Activated T-helper 2 cell treated with anti-CD3 and anti-CD28 coated beads, Interferon-gamma antibody, Interleukin-2, Interleukin-4, amounts not matched to agents 10 μg/mL and 5 μg/mL and 100 μg/mL, durations not matched to agents 14 hours and 24 hours and 36 hours (primary cell): ENCODE data around the gene PTPRN2. TPM values are rescaled to one million over a fixed set of nuclear protein-coding genes. Genes with fewer than 3 reads are reported as not detected.

Experiments
- DNase-seq: peaks from one replicate; pipeline ENCODE4 v3.0.0; 2021; ENCODE audit warnings: low spot score
- H3K27ac Mint-ChIP-seq: one replicate; pipeline ENCODE4 v1.8.0; 2021; ENCODE audit warnings: mixed read lengths
- H3K27me3 Mint-ChIP-seq: one replicate; pipeline ENCODE4 v1.8.0; 2021; ENCODE audit warnings: low read depth, mixed read lengths
- H3K36me3 Mint-ChIP-seq: one replicate; pipeline ENCODE4 v1.8.0; 2021; ENCODE audit warnings: low read depth, mixed read lengths
- H3K4me1 Mint-ChIP-seq: one replicate; pipeline ENCODE4 v1.8.0; 2021; ENCODE audit warnings: low read depth, mixed read lengths
- H3K4me3 Mint-ChIP-seq: one replicate; pipeline ENCODE4 v1.8.0; 2021; ENCODE audit warnings: low read depth, mild to moderate bottlenecking, moderate library complexity, mixed read lengths
- H3K9me3 Mint-ChIP-seq: one replicate; pipeline ENCODE4 v1.8.0; 2021; ENCODE audit warnings: mixed read lengths
- intact Hi-C: fragments of 100-400 bp; cut with micrococcal nuclease; formaldehyde crosslinking; loops from one replicate; pipeline ENCODE4 v1.15.1; 2023
- total RNA-seq: library from RNA; stranded (reverse); gene quantifications from 2 replicates; pipeline ENCODE4 v1.2.3, GENCODE V29; 2022

Gene PTPRN2
- total RNA-seq, 1 donor from 2014 or later, result 1.3 TPM

- intact Hi-C loops, result no loop called here
- Mint-ChIP-seq H3K27ac (no peak overlapping the region), H3K4me3 (no peak overlapping the region), H3K9me3 (no peaks in the 10 kb centered on the region), H3K36me3 (no peaks in the 10 kb centered on the region), H3K27me3 (peaks cover 27% of the 10 kb centered on the region), H3K4me1 (no peaks in the 10 kb centered on the region)
- no peak for DNase-seq
These were observed 954.0 kb downstream of the PTPRN2 start for GRCh38 chr7:157633465-157634185.

- no peak for DNase-seq
- H3K4me1 Mint-ChIP-seq, result peaks cover 13% of the 10 kb centered on the region
- no peak overlapping the region for H3K4me3 Mint-ChIP-seq
These were observed 957.2 kb downstream of the PTPRN2 start for GRCh38 chr7:157630301-157630853.

DNA sequence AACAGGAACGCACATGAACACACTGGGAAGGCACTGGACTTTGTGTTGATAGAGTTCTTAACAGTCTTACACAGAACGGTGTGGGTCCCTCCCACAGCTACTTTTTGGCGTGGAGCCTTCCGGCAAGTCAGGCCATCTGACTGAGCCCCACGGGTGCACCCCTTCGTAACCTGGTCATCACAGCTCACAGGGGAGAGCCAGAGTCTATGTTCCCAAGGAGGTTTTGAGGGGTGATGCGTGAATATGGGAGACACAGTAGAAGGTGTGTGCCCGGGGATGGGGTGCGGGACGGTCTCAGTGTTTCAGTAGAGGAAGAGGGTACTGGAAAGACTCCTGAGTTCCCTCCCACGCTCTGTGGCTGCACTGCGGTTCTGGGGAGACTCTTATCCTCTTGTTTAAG lies 959.2 kb downstream of the PTPRN2 start:
- no peak overlapping the region for H3K4me3 Mint-ChIP-seq
- peaks cover 21% of the 10 kb centered on the region for H3K4me1 Mint-ChIP-seq
- no peak overlapping the region for H3K27ac Mint-ChIP-seq
- intact Hi-C loops, result no loop called here
- H3K36me3 Mint-ChIP-seq, result no peaks in the 10 kb centered on the region
- no peaks in the 10 kb centered on the region for H3K9me3 Mint-ChIP-seq
- DNase-seq, result no peak
- H3K27me3 Mint-ChIP-seq, result peaks cover 27% of the 10 kb centered on the region

More at GRCh38 chr7:157630301-157630853, 957.2 kb downstream of the PTPRN2 start:
- Mint-ChIP-seq H3K36me3 (no peaks in the 10 kb centered on the region), H3K27ac (no peak overlapping the region), H3K9me3 (no peaks in the 10 kb centered on the region), H3K27me3 (peaks cover 34% of the 10 kb centered on the region)
- intact Hi-C loops, result no loop called here

DNA sequence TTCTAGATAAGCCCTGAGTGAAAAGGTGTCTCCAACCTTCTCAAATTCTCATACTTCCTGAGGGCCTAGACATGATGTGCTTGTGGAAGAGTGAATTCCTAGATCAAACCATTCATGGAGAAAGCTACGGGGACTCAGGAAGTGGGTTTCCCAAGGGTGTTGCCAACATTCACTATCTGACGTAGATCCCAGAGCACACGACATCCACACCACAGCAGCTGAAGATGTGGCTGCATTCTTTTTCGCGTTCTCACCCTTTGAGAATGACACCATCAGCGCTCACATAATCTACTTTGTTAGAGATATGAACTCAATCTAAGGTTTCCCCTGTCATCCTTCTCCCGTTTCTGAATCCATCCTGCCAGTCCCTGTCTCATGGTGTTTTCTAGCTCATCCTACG lies 960.0 kb downstream of the PTPRN2 start:
- Mint-ChIP-seq H3K9me3 (no peaks in the 10 kb centered on the region), H3K27ac (no peak overlapping the region), H3K36me3 (no peaks in the 10 kb centered on the region), H3K4me3 (no peak overlapping the region), H3K4me1 (peaks cover 22% of the 10 kb centered on the region), H3K27me3 (peaks cover 24% of the 10 kb centered on the region)
- intact Hi-C loops, result no loop called here
- DNase-seq, result no peak

GRCh38 chr7:157627033-157627432 lies 960.6 kb downstream of the PTPRN2 start:
- H3K4me1 Mint-ChIP-seq, result peaks cover 24% of the 10 kb centered on the region
- no peak for DNase-seq
- intact Hi-C loops, result no loop called here
- no peaks in the 10 kb centered on the region for H3K9me3 Mint-ChIP-seq
- H3K4me3 Mint-ChIP-seq, result no peak overlapping the region
- H3K27me3 Mint-ChIP-seq, result peaks cover 24% of the 10 kb centered on the region
- H3K27ac Mint-ChIP-seq, result no peak overlapping the region
- H3K36me3 Mint-ChIP-seq, result no peaks in the 10 kb centered on the region

DNA sequence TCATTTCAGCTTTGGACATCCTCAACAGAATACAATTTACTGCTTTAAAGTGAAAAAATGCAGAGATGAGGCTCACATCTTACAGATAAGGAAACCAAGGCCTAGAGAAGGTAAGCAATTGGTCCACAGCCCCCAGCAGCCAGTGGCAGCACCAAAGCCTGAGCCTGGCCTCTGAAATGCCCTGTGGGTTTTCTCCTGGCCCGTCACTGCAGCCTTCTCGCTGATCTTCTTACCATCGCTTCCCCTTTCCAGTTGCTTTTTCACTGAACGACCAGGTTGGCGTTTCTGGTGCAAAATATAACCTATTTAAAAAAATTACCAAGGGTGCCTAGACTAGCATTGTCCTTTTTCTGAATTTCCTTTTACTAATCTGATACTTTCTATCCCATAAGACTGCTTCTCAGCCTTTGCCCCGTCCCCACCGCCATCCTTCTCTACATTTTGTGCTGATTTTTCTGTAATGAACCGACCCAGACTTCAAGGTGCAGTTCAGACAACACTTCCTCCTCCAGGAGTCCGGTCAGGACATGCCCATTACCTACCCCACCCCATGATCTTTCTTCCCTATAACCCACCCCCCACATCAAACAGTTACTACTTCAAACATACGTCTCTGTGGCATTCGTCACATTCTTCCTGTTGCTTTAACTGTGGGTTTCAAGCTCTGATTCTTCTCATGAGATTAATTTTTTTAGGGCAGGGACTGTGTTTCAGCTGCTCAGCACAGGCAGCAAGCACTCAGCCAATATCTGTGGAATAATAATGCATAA lies 961.5 kb downstream of the PTPRN2 start:
- Mint-ChIP-seq H3K36me3 (no peaks in the 10 kb centered on the region), H3K4me1 (peaks cover 29% of the 10 kb centered on the region), H3K27ac (peak overlapping the region; percentile 40), H3K4me3 (peak overlapping the region; percentile 19), H3K27me3 (peaks cover 24% of the 10 kb centered on the region), H3K9me3 (no peaks in the 10 kb centered on the region)
- intact Hi-C loops, result no loop called here
- no peak for DNase-seq

- H3K4me3 Mint-ChIP-seq, result no peak overlapping the region
- no peak overlapping the region for H3K27ac Mint-ChIP-seq
- no peak for DNase-seq
- intact Hi-C loops, result no loop called here
- no peaks in the 10 kb centered on the region for H3K36me3 Mint-ChIP-seq
- H3K9me3 Mint-ChIP-seq, result no peaks in the 10 kb centered on the region
- H3K4me1 Mint-ChIP-seq, result peaks cover 29% of the 10 kb centered on the region
- peaks cover 14% of the 10 kb centered on the region for H3K27me3 Mint-ChIP-seq
These were observed 964.1 kb downstream of the PTPRN2 start for GRCh38 chr7:157623556-157623955.

DNA sequence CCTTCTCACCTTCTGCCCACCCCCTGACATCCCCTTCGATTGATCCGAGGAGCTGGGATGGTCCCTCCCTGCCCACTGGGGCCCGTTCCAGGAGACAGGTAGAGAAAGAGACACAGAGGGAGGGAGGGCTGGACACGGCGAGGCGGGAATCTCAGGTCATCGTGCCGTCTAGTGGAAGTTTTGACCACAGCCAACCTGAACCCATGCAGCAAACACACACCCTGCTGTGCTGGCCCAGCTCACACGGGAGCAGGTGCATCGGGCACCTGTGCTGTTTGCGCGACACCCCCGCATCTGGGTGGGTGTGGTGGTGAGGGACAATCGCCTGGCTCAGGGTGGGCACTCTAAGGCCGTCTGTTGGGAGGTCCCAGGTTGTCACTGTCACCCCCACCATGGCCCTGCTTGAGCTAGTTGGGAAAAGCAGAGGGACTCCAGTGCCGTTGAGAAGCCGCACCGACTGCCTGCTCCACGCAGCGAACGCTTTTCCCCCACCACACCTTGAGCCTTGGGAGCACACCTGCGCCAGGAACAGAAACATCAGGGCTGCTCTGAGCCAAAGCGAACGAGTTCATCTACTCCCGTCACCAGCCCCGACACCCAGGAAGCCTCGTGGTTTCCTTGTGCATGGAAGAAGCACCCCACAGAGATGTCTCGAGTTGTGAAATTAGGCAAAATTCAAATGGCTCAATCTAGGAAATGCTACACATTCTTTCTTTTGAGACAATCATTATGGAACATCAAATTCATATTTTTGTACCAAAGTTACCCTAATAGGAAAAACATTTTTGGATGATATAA lies 965.0 kb downstream of the PTPRN2 start:
- H3K9me3 Mint-ChIP-seq, result no peaks in the 10 kb centered on the region
- no peak overlapping the region for H3K27ac Mint-ChIP-seq
- no peak for DNase-seq
- H3K27me3 Mint-ChIP-seq, result peaks cover 8% of the 10 kb centered on the region
- intact Hi-C loops, result no loop called here
- H3K4me3 Mint-ChIP-seq, result no peak overlapping the region
- no peaks in the 10 kb centered on the region for H3K36me3 Mint-ChIP-seq
- H3K4me1 Mint-ChIP-seq, result peaks cover 29% of the 10 kb centered on the region

DNA sequence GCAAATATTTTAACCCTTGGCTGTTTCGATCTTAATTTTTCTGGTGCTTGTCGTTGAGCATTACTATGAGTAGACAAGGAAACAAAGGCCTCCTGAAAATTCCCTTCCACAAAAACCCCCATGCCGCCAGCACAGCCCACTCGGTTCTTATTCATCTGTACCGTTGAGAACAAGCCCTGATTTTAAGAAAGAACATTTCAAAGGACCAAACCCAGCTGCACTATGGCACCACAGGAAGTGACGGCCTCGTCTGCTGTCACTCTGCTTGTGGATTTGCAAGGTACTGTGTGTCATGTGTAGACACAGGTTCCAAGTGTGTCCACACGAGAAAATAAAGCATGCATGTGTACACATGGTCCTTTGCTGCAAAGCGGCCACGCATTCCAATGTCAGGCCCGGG lies 965.6 kb downstream of the PTPRN2 start:
- Mint-ChIP-seq H3K9me3 (no peaks in the 10 kb centered on the region), H3K4me1 (peaks cover 26% of the 10 kb centered on the region)
- intact Hi-C loops, result no loop called here

GRCh38 chr7:157621131-157621681 lies 966.4 kb downstream of the PTPRN2 start:
- H3K36me3 Mint-ChIP-seq, result no peaks in the 10 kb centered on the region
- no peak for DNase-seq
- intact Hi-C loops, result no loop called here
- H3K4me3 Mint-ChIP-seq, result no peak overlapping the region
- no peak overlapping the region for H3K27ac Mint-ChIP-seq
- peaks cover 18% of the 10 kb centered on the region for H3K4me1 Mint-ChIP-seq
- no peaks in the 10 kb centered on the region for H3K9me3 Mint-ChIP-seq
- H3K27me3 Mint-ChIP-seq, result no peaks in the 10 kb centered on the region

More for the DNA sequence above, 965.6 kb downstream of the PTPRN2 start:
- Mint-ChIP-seq H3K27ac (no peak overlapping the region), H3K27me3 (peaks cover 3% of the 10 kb centered on the region), H3K36me3 (no peaks in the 10 kb centered on the region), H3K4me3 (no peak overlapping the region)
- DNase-seq, result no peak

GRCh38 chr7:157620616-157621015 lies 967.0 kb downstream of the PTPRN2 start:
- intact Hi-C loops, result no loop called here

GRCh38 chr7:157619753-157620525 lies 967.7 kb downstream of the PTPRN2 start:
- Mint-ChIP-seq H3K27me3 (no peaks in the 10 kb centered on the region), H3K36me3 (no peaks in the 10 kb centered on the region), H3K27ac (no peak overlapping the region), H3K9me3 (no peaks in the 10 kb centered on the region), H3K4me1 (peaks cover 14% of the 10 kb centered on the region), H3K4me3 (no peak overlapping the region)
- no peak for DNase-seq
- intact Hi-C loops, result no loop called here

More at GRCh38 chr7:157620616-157621015, 967.0 kb downstream of the PTPRN2 start:
- H3K4me3 Mint-ChIP-seq, result no peak overlapping the region
- no peaks in the 10 kb centered on the region for H3K9me3 Mint-ChIP-seq
- no peaks in the 10 kb centered on the region for H3K36me3 Mint-ChIP-seq
- no peak overlapping the region for H3K27ac Mint-ChIP-seq
- DNase-seq, result no peak
- H3K27me3 Mint-ChIP-seq, result no peaks in the 10 kb centered on the region
- H3K4me1 Mint-ChIP-seq, result peaks cover 16% of the 10 kb centered on the region
